ENCODE results near the gene EPB41L4A.

The EPB41L4A gene

GRCh38 chr5:112138526-112138925, 280.6 kb downstream of the EPB41L4A start:
- Histone ChIP-seq H3K27ac (no peak overlapping the region), H3K4me3 (no peak overlapping the region), H3K36me3 (no peaks in the 10 kb centered on the region), H3K9me3 (no peaks in the 10 kb centered on the region), H3K4me1 (peaks cover 0 to under 1% (median 0%) of the 10 kb centered on the region in 4 donors), H3K27me3 (no peaks in the 10 kb centered on the region)
- DNase-seq = no peak
- TF ChIP-seq, protein P1, sequence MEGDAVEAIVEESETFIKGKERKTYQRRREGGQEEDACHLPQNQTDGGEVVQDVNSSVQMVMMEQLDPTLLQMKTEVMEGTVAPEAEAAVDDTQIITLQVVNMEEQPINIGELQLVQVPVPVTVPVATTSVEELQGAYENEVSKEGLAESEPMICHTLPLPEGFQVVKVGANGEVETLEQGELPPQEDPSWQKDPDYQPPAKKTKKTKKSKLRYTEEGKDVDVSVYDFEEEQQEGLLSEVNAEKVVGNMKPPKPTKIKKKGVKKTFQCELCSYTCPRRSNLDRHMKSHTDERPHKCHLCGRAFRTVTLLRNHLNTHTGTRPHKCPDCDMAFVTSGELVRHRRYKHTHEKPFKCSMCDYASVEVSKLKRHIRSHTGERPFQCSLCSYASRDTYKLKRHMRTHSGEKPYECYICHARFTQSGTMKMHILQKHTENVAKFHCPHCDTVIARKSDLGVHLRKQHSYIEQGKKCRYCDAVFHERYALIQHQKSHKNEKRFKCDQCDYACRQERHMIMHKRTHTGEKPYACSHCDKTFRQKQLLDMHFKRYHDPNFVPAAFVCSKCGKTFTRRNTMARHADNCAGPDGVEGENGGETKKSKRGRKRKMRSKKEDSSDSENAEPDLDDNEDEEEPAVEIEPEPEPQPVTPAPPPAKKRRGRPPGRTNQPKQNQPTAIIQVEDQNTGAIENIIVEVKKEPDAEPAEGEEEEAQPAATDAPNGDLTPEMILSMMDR (IDR thresholded peaks at IDR 0.05) = no peak
- intact Hi-C loops (cut with DNase I; ENCODE audit: low total_unique reads) = no loop called here

DNA sequence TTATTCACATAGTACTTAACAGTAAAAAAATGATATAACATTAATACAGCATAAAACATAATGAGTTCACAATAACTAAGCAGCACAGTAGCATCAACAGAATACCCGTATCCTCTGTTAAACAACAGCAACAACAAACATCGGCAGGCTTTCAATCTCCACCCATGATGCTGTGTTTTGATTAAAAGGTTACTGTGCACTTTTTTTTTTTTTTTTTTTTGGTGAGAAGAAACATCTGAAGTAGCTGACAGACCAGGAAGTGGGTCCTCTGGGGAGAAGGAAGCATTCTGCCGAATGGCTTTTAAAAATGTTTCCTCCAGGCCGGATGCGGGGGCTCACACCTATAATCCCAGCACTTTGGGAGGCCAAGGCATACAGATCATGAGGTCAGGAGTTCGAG, 282.3 kb downstream of the EPB41L4A start:
- H3K27me3 ChIP-seq = no peaks in the 10 kb centered on the region
- no peak overlapping the region for H3K27ac ChIP-seq
- intact Hi-C loops (cut with DNase I; ENCODE audit: low total_unique reads) = no loop called here
- TF ChIP-seq, protein P1 (IDR thresholded peaks at IDR 0.05) = no peak
- H3K4me1 ChIP-seq = no peaks in the 10 kb centered on the region
- H3K9me3 ChIP-seq = no peaks in the 10 kb centered on the region
- DNase-seq = no peak
- H3K4me3 ChIP-seq = no peak overlapping the region
- H3K36me3 ChIP-seq = no peaks in the 10 kb centered on the region

GRCh38 chr5:112127861-112128260, 291.2 kb downstream of the EPB41L4A start:
- intact Hi-C loops (cut with DNase I; ENCODE audit: low total_unique reads) = no loop called here

DNA sequence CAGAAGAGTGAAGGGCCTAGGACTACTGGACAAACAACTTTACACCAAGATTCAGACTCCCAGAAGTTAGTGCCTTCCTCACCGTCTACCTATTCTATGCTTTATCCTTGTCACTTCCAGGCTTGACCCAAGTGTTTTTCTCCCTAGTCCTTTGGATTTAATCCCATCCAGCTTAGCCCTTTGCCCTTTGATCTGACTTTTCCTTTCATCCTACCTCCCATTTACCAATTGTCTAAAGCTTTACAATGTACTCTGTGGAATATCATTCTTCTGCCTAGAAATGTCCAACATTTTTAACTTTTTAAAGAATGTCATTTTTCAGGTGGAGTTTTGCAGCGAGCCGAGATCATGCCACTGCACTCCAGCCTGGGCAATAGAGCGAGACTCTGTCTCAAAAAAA, 292.1 kb downstream of the EPB41L4A start:
- DNase-seq = no peak
- Histone ChIP-seq H3K4me3 (no peak overlapping the region), H3K27ac (no peak overlapping the region), H3K36me3 (no peaks in the 10 kb centered on the region), H3K4me1 (no peaks in the 10 kb centered on the region), H3K27me3 (no peaks in the 10 kb centered on the region), H3K9me3 (no peaks in the 10 kb centered on the region)
- intact Hi-C loops (cut with DNase I; ENCODE audit: low total_unique reads) = no loop called here
- TF ChIP-seq, protein P1 (IDR thresholded peaks at IDR 0.05) = no peak

More at GRCh38 chr5:112127861-112128260, 291.2 kb downstream of the EPB41L4A start:
- Histone ChIP-seq H3K4me3 (no peak overlapping the region), H3K27ac (no peak overlapping the region), H3K36me3 (no peaks in the 10 kb centered on the region), H3K27me3 (no peaks in the 10 kb centered on the region), H3K9me3 (no peaks in the 10 kb centered on the region), H3K4me1 (no peaks in the 10 kb centered on the region)
- TF ChIP-seq, protein P1 (IDR thresholded peaks at IDR 0.05) = no peak
- no peak for DNase-seq

- intact Hi-C loops (cut with DNase I; ENCODE audit: low total_unique reads) = no loop called here
- H3K27ac ChIP-seq = no peak overlapping the region
- no peaks in the 10 kb centered on the region for H3K4me1 ChIP-seq
- no peaks in the 10 kb centered on the region for H3K36me3 ChIP-seq
- H3K9me3 ChIP-seq = no peaks in the 10 kb centered on the region
- H3K4me3 ChIP-seq = no peak overlapping the region
- no peak for DNase-seq
- TF ChIP-seq, protein P1 (IDR thresholded peaks at IDR 0.05) = no peak
- H3K27me3 ChIP-seq = no peaks in the 10 kb centered on the region
Measured at GRCh38 chr5:112125903-112126302, 293.2 kb downstream of the EPB41L4A start.

DNA sequence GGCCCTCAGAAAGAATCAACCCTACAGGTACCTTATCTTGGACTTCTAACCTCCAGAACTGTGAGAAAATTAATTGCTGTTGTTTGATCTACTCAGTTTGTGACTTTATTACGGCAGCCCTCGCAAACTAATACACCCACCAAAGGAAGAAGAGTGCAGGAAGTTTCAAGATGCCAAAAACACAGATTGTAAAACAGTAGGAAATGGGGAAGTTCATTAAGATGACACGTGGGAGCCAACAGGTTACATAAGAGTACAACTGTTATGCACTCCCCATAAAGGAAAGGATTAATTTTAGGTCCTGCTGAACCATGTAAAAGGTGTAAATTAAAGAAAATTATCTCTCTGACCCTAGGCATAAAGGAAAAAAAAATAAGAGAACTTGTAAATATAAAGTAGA, 294.3 kb downstream of the EPB41L4A start:
- TF ChIP-seq, protein P1 (IDR thresholded peaks at IDR 0.05) = no peak
- no peaks in the 10 kb centered on the region for H3K36me3 ChIP-seq
- no peak for DNase-seq
- intact Hi-C loops (cut with DNase I; ENCODE audit: low total_unique reads) = no loop called here
- H3K27ac ChIP-seq = no peak overlapping the region
- H3K9me3 ChIP-seq = peaks cover 0 to 6% (median 0%) of the 10 kb centered on the region in 3 donors
- H3K27me3 ChIP-seq = no peaks in the 10 kb centered on the region
- no peak overlapping the region for H3K4me3 ChIP-seq
- H3K4me1 ChIP-seq = no peaks in the 10 kb centered on the region
